ENCODE data around the gene ETNK1.

ETNK1 gene

GRCh38 chr12:22648668-22649067 lies 23.7 kb downstream of the ETNK1 start:
- H3K36me3 ChIP-seq = peaks cover 57 to 90% (median 72%) of the 10 kb centered on the region in 11 experiments

GRCh38 chr12:22653075-22653474 lies 28.1 kb downstream of the ETNK1 start:
- Histone ChIP-seq H3K4me1 (peaks cover 0 to 23% (median 14%) of the 10 kb centered on the region in 10 experiments; a peak in 18 of 20 replicates), H3K9ac (no peak overlapping the region), H4K20me1 (peaks cover 0 to 70% (median 7%) of the 10 kb centered on the region in 11 experiments; a peak in 7 of 22 replicates), H3K27me3 (no peaks in the 10 kb centered on the region), H3K27ac (peak overlapping the region in 8 of 11 experiments; percentile 17 to 53 (median 36); a peak in 9 of 22 replicates), H3K36me3 (peaks cover 40 to 90% (median 56%) of the 10 kb centered on the region in 11 experiments), H3K4me3 (no peak overlapping the region), H3K4me2 (peak overlapping the region in 9 of 11 experiments; percentile 6 to 65 (median 37); a peak in 13 of 22 replicates), H3K9me3 (replicated peaks in 1 of 11) (peaks cover 0 to 21% (median 15%) of the 10 kb centered on the region in 11 experiments; a peak in 13 of 22 replicates)
- TF ChIP-seq Cebpa-rat (IDR thresholded peaks at IDR 0.05) = no peak

More at GRCh38 chr12:22648668-22649067, 23.7 kb downstream of the ETNK1 start:
- Histone ChIP-seq H4K20me1 (peaks cover 0 to 88% (median 0%) of the 10 kb centered on the region in 11 experiments; a peak in 7 of 22 replicates), H3K27me3 (no peaks in the 10 kb centered on the region), H3K9ac (no peak overlapping the region), H3K4me2 (no peak overlapping the region), H3K9me3 (replicated peaks in 1 of 11) (peaks cover 0 to 21% (median 15%) of the 10 kb centered on the region in 11 experiments; a peak in 13 of 22 replicates), H3K4me3 (no peak overlapping the region), H3K4me1 (peaks cover 0 to 18% (median 11%) of the 10 kb centered on the region in 10 experiments; a peak in 18 of 20 replicates), H3K27ac (no peak overlapping the region)
- no peak for TF ChIP-seq Cebpa-rat (IDR thresholded peaks at IDR 0.05)

GRCh38 chr12:22653791-22654190 lies 28.8 kb downstream of the ETNK1 start:
- TF ChIP-seq Cebpa-rat (IDR thresholded peaks at IDR 0.05) = no peak
- Histone ChIP-seq H3K4me1 (peaks cover 0 to 23% (median 14%) of the 10 kb centered on the region in 10 experiments; a peak in 18 of 20 replicates), H3K4me2 (peak overlapping the region in 3 of 11 experiments; percentile 24 to 65 (median 65); a peak in 3 of 22 replicates), H3K27ac (no peak overlapping the region; a peak in 1 of 22 replicates), H4K20me1 (peaks cover 0 to 63% (median 0%) of the 10 kb centered on the region in 11 experiments; a peak in 7 of 22 replicates), H3K27me3 (no peaks in the 10 kb centered on the region), H3K9me3 (replicated peaks in 1 of 11) (peaks cover 0 to 21% (median 15%) of the 10 kb centered on the region in 11 experiments; a peak in 13 of 22 replicates), H3K36me3 (peaks cover 36 to 90% (median 55%) of the 10 kb centered on the region in 11 experiments), H3K9ac (no peak overlapping the region), H3K4me3 (no peak overlapping the region)

- Histone ChIP-seq H3K4me2 (no peak overlapping the region), H3K4me1 (peaks cover 0 to 23% (median 14%) of the 10 kb centered on the region in 10 experiments; a peak in 18 of 20 replicates), H3K9me3 (replicated peaks in 1 of 11) (peaks cover 0 to 15% (median 9%) of the 10 kb centered on the region in 11 experiments; a peak in 10 of 22 replicates), H3K9ac (no peak overlapping the region), H3K27me3 (no peaks in the 10 kb centered on the region), H3K4me3 (no peak overlapping the region), H3K36me3 (peaks cover 45 to 91% (median 54%) of the 10 kb centered on the region in 11 experiments), H4K20me1 (peaks cover 0 to 43% (median 0%) of the 10 kb centered on the region in 11 experiments; a peak in 6 of 22 replicates), H3K27ac (no peak overlapping the region)
- TF ChIP-seq Cebpa-rat (IDR thresholded peaks at IDR 0.05) = no peak
These were observed 31.4 kb downstream of the ETNK1 start for GRCh38 chr12:22656376-22656775.

- TF ChIP-seq Cebpa-rat (IDR thresholded peaks at IDR 0.05) = no peak
- Histone ChIP-seq H3K27ac (no peak overlapping the region), H3K4me1 (peaks cover 0 to 23% (median 14%) of the 10 kb centered on the region in 10 experiments; a peak in 18 of 20 replicates), H3K4me2 (no peak overlapping the region), H3K4me3 (no peak overlapping the region), H3K27me3 (no peaks in the 10 kb centered on the region), H3K36me3 (peaks cover 45 to 91% (median 52%) of the 10 kb centered on the region in 11 experiments), H4K20me1 (peaks cover 0 to 39% (median 0%) of the 10 kb centered on the region in 11 experiments; a peak in 6 of 22 replicates), H3K9ac (no peak overlapping the region), H3K9me3 (replicated peaks in 1 of 11) (peaks cover 0 to 10% (median 5%) of the 10 kb centered on the region in 11 experiments; a peak in 9 of 22 replicates)
These were observed 31.9 kb downstream of the ETNK1 start for GRCh38 chr12:22656831-22657230.

GRCh38 chr12:22657538-22657937 lies 32.6 kb downstream of the ETNK1 start:
- Histone ChIP-seq H3K4me2 (no peak overlapping the region), H3K9ac (no peak overlapping the region), H3K27me3 (no peaks in the 10 kb centered on the region), H3K36me3 (peaks cover 45 to 91% (median 53%) of the 10 kb centered on the region in 11 experiments), H3K4me1 (peaks cover 0 to 16% (median 12%) of the 10 kb centered on the region in 10 experiments; a peak in 18 of 20 replicates), H3K27ac (no peak overlapping the region), H3K9me3 (replicated peaks in 1 of 11) (peaks cover 0 to 5% (median 0%) of the 10 kb centered on the region in 11 experiments; a peak in 2 of 22 replicates), H3K4me3 (no peak overlapping the region), H4K20me1 (peaks cover 0 to 33% (median 0%) of the 10 kb centered on the region in 11 experiments; a peak in 6 of 22 replicates)
- TF ChIP-seq Cebpa-rat (IDR thresholded peaks at IDR 0.05) = no peak

GRCh38 chr12:22658214-22658613 lies 33.2 kb downstream of the ETNK1 start:
- Histone ChIP-seq H3K36me3 (peaks cover 47 to 93% (median 56%) of the 10 kb centered on the region in 11 experiments), H3K4me3 (no peak overlapping the region), H3K9me3 (replicated peaks in 1 of 11) (no peaks in the 10 kb centered on the region), H3K27ac (no peak overlapping the region), H3K27me3 (no peaks in the 10 kb centered on the region), H3K4me2 (no peak overlapping the region), H3K9ac (no peak overlapping the region), H3K4me1 (peaks cover 0 to 9% (median 5%) of the 10 kb centered on the region in 10 experiments; a peak in 14 of 20 replicates), H4K20me1 (peaks cover 0 to 26% (median 0%) of the 10 kb centered on the region in 11 experiments; a peak in 6 of 22 replicates)
- no peak for TF ChIP-seq Cebpa-rat (IDR thresholded peaks at IDR 0.05)

- Histone ChIP-seq H3K4me1 (peaks cover 0 to 16% (median 0%) of the 10 kb centered on the region in 10 experiments; a peak in 5 of 20 replicates), H3K36me3 (peaks cover 52 to 90% (median 61%) of the 10 kb centered on the region in 11 experiments), H3K4me2 (no peak overlapping the region), H4K20me1 (peaks cover 0 to 11% (median 0%) of the 10 kb centered on the region in 11 experiments; a peak in 2 of 22 replicates), H3K27me3 (no peaks in the 10 kb centered on the region), H3K27ac (no peak overlapping the region), H3K4me3 (no peak overlapping the region), H3K9ac (no peak overlapping the region), H3K9me3 (replicated peaks in 1 of 11) (no peaks in the 10 kb centered on the region)
- TF ChIP-seq Cebpa-rat (IDR thresholded peaks at IDR 0.05) = no peak
These were observed 37.4 kb downstream of the ETNK1 start for GRCh38 chr12:22662356-22662755.

GRCh38 chr12:22665476-22665875 lies 40.5 kb downstream of the ETNK1 start:
- Histone ChIP-seq H3K36me3 (peaks cover 26 to 73% (median 53%) of the 10 kb centered on the region in 11 experiments), H4K20me1 (peaks cover 0 to 9% (median 0%) of the 10 kb centered on the region in 11 experiments; a peak in 2 of 22 replicates), H3K27ac (no peak overlapping the region), H3K9ac (no peak overlapping the region), H3K4me3 (no peak overlapping the region), H3K4me1 (peaks cover 0 to 17% (median 0%) of the 10 kb centered on the region in 10 experiments; a peak in 5 of 20 replicates), H3K27me3 (no peaks in the 10 kb centered on the region), H3K4me2 (no peak overlapping the region), H3K9me3 (replicated peaks in 1 of 11) (no peaks in the 10 kb centered on the region)
- TF ChIP-seq Cebpa-rat (IDR thresholded peaks at IDR 0.05) = no peak
